HG02798 (cell line): ENCODE measurements around the gene ESR1.
"Not testable (repeated sequence)": the region's sequence is repeated elsewhere in the genome, so short reads cannot be mapped to it uniquely, and the experiment has no call there.

Source experiments
- ATAC-seq: cut with Tn5 transposase; IDR thresholded peaks from one replicate; pipeline ENCODE4 v1.9.1; 2021; ENCODE audit warnings: mild to moderate bottlenecking; ENCODE audit not compliant: unreplicated experiment, poor library complexity

Gene ESR1

DNA sequence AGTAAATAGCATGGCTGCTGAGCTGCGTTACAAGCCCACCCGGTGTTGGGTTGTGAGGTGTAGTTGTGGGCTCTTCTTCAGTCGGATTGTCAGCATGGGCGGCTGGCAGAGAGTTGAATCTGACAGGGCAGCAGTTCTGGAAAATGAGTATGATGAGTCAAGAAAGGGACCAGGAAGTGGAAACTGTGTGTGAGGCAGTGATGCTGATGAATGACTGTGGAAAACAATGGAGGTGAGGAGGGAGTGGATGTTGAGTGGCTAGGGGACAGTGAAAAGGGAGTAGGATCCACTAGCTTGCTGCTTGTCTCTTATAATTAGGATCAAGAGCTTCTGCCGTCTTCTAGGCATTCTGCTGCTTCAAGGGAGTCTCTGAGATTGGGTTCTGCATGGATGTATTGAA is 154.3 kb downstream of the ESR1 start:
- ATAC-seq, result no peak

- no peak for ATAC-seq
Measured at GRCh38 chr6:151962246-151962846, 154.9 kb downstream of the ESR1 start.

GRCh38 chr6:151963001-151963400 is 155.5 kb downstream of the ESR1 start:
- ATAC-seq, result no peak

DNA sequence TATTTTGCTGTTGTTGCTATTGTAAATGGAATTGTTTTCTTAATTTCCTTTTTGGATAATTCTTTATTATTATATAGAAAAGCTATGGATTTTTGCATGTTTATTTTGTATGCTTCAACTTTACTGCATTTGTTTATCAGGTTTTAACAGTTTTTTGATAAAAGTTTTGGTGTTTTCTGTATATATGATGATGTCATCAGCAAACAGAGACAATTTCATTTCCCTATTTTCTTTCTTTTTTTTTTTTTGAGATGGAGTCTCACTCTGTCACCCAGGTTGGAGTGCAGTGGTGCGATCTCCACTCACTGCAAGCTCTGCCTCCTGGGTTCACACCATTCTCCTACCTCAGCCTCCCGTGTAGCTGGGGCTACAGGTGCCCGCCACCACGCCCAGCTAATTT is 156.9 kb downstream of the ESR1 start:
- ATAC-seq, result not testable (repeated sequence)

- no peak for ATAC-seq
Measured at GRCh38 chr6:151974061-151974617, 166.7 kb downstream of the ESR1 start.

GRCh38 chr6:151975795-151976194 is 168.3 kb downstream of the ESR1 start:
- no peak for ATAC-seq

- not testable (repeated sequence) for ATAC-seq
Measured at GRCh38 chr6:151988199-151988598, 180.7 kb downstream of the ESR1 start.

GRCh38 chr6:151992091-151992490 is 184.6 kb downstream of the ESR1 start:
- no peak for ATAC-seq

GRCh38 chr6:151993364-151993763 is 185.9 kb downstream of the ESR1 start:
- ATAC-seq, result no peak

GRCh38 chr6:151998784-151999183 is 191.3 kb downstream of the ESR1 start:
- ATAC-seq, result no peak

GRCh38 chr6:151999194-151999593 is 191.7 kb downstream of the ESR1 start:
- no peak for ATAC-seq

- no peak for ATAC-seq
Measured at GRCh38 chr6:152001408-152001807, 193.9 kb downstream of the ESR1 start.

GRCh38 chr6:152002306-152002705 is 194.8 kb downstream of the ESR1 start:
- ATAC-seq, result no peak

GRCh38 chr6:152004036-152004566 is 196.6 kb downstream of the ESR1 start:
- no peak for ATAC-seq

DNA sequence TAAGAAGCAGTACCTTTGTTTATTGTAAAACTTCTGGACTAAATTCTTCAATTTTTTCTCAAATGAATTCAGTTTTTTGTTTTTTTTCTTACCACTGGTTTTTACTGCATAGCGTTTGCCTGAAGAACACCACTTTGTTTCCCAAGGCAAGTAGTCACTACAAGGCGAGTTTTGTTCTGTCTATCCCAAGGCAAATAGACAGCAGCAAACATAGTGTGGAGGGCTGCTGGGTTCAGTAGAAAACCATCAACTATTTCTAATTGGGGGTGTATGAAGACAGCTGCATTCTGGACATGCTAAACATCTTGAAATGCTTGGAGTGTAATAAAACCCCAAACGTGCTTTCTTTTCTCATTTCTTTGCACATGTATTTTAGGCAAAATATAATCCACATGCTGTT is 197.4 kb downstream of the ESR1 start:
- ATAC-seq, result no peak

- ATAC-seq, result no peak
Measured at GRCh38 chr6:152008779-152009178, 201.3 kb downstream of the ESR1 start.

DNA sequence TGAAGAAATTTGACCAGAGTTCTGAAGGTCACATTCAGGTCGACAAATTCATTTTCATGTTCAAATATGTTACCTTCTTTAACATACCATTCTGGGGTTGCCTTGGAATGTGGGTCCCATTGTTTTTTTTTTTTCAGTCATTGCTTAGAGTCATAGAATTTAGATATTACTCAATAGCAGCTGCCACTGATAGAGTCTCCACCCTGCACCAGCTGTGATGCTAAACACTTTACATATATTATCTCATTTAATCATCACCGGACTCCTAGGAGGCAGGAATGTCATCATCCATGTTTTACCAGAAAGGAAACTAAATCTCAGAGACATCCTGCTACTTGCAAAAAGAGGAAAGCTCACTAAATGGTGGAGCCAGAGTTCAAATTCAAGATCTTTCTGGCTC is 204.7 kb downstream of the ESR1 start:
- ATAC-seq, result no peak

DNA sequence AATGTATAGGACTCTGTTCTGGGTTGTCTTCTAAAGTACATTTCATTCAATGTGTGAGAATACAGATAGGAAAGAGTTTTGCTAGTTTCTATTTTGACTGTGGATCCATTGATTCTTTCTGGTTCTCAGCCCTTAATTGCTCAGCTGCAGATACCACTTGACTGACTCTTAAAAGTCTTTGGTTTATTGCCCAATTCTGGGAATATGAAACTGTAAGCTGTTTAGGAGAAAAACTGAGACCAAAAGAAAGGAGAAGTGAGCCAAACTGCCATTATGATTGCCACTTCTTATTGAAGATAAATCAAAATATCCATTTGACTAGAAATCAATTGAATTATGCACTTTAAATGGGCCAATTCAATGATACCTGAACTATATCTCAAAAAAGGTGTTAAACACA is 211.4 kb downstream of the ESR1 start:
- ATAC-seq, result no peak

DNA sequence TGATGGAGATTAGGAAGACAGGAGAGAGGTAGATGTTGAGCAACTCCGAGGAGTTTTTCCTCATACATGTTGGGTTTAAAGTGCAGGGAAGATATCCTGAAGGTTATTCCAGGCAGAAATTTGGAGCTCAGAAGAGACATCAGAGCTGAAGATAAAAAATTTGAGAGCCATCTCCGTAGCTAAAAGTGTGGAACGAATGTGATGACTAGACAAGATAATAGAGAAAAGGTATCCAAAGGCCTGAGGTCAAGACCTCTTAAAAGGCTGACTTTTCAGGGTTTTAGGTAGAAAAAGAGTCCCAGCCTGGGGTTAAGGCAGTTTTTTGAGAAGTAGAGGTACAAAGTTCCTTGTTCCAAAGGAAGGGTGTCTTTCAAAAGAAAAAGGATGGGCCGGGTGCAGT is 214.8 kb downstream of the ESR1 start:
- ATAC-seq, result no peak

DNA sequence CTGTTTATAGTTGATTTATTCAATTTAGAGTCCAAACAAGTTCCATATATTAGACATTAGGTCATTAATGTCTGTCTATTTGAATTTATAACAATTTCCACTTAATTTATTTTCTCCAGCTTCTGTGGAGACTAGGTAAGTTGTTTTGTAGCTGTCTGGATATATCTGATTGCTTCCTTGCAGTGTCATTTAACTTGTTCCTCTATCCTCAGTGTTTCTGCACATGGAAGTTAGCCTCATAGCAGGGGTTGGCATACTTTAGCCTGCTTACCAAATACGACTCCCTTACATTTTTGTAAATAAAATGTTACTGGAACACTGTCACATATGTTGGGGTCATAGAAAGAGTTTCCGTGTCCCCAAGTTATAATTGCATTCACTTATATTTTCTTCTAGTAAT is 216.1 kb downstream of the ESR1 start:
- no peak for ATAC-seq

DNA sequence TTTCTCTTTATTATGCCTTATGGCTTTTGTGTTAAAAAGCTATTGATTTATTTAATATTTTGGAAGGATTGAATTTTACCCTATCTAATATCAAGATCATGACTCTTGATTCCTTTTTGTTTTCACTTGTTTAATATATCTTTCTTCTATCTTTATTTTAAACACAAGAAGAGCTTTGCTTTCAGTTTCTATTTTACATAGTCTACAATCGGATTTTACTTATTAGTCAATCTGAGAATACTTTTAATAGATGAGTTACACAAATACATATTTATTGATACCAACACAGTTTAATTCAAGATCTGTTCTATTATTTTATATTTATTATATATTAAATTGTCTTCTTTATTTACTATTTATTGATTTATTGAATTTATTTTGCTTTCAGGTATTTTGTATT is 218.8 kb downstream of the ESR1 start:
- ATAC-seq, result no peak

- not testable (repeated sequence) for ATAC-seq
Measured at GRCh38 chr6:152026744-152027143, 219.3 kb downstream of the ESR1 start.
